HEK293 (cell line): ENCODE data around the gene THSD4.

ENCODE experiments used
- CTCF ChIA-PET: fragments of 350-600 bp; formaldehyde crosslinking; extraction: SDS; loops from one replicate; lab custom pipeline; 2021; ENCODE audit warnings: antibody characterized with exemption; lab: Yijun Ruan, JAX
- POLR2A ChIA-PET: fragments of 300-600 bp; formaldehyde crosslinking; extraction: SDS; loops from one replicate; lab custom pipeline; 2020; ENCODE audit warnings: antibody characterized with exemption, inconsistent platforms; lab: Yijun Ruan, JAX
- H3K27ac ChIP-seq: fragments of 200-500 bp; sonication (Bioruptor generic); 2 replicates; pipeline ENCODE4 v1.5.1; 2014; ENCODE audit warnings: low read depth, low read length, control low read depth, inconsistent platforms; ENCODE audit errors: extremely low read depth
- H3K36me3 ChIP-seq, 2 experiments: fragments of 200-500 bp in 1 of 2; sonication (Bioruptor generic) in 1 of 2; 1 replicate in 1 of 2; 2 replicates in 1 of 2; pipeline ENCODE4 v1.5.1; 2014 to 2017; ENCODE audit warnings: inconsistent platforms in 2 of 2, low read length in 2 of 2; ENCODE audit not compliant: control insufficient read depth in 2 of 2, insufficient read depth in 1 of 2
- H3K4me1 ChIP-seq: fragments of 200-500 bp; sonication (Bioruptor generic); 2 replicates; pipeline ENCODE4 v1.5.1; 2014; ENCODE audit warnings: mild to moderate bottlenecking, low read length, inconsistent platforms; ENCODE audit not compliant: control insufficient read depth, insufficient read depth
- H3K4me3 ChIP-seq: 2 replicates; pipeline ENCODE4 v1.5.1; 2011; ENCODE audit warnings: low read depth, mild to moderate bottlenecking, control low read depth, low read length, moderate library complexity
- H3K9me3 ChIP-seq: fragments of 200-500 bp; sonication (Bioruptor generic); 2 replicates; pipeline ENCODE4 v1.5.1; 2014; ENCODE audit warnings: low read depth, low read length, inconsistent platforms; ENCODE audit not compliant: control insufficient read depth, insufficient read depth
- BCL11A ChIP-seq: fragments of 450-650 bp; formaldehyde crosslinking; IDR thresholded peaks from 2 replicates; pipeline ENCODE4 v1.5.1; 2016; ENCODE audit warnings: low read depth, missing biosample characterization, missing genetic modification characterization
- GLIS1 ChIP-seq: fragments of 450-650 bp; formaldehyde crosslinking; IDR thresholded peaks from 2 replicates; pipeline ENCODE4 v1.5.1; 2016; ENCODE audit warnings: missing biosample characterization, missing genetic modification characterization
- GLIS2 ChIP-seq: fragments of 450-650 bp; formaldehyde crosslinking; IDR thresholded peaks from 2 replicates; pipeline ENCODE4 v1.5.1; 2016; ENCODE audit warnings: missing biosample characterization, missing genetic modification characterization
- PRDM2 ChIP-seq: fragments of 450-650 bp; formaldehyde crosslinking; IDR thresholded peaks from 2 replicates; pipeline ENCODE4 v1.5.1; 2016; ENCODE audit warnings: missing biosample characterization, missing genetic modification characterization, borderline replicate concordance
- REPIN1 ChIP-seq: fragments of 450-650 bp; formaldehyde crosslinking; IDR thresholded peaks from 2 replicates; pipeline ENCODE4 v1.5.1; 2017; ENCODE audit warnings: missing biosample characterization, missing genetic modification characterization, low read depth
- REST ChIP-seq: fragments of 450-650 bp; formaldehyde crosslinking; IDR thresholded peaks from 2 replicates; pipeline ENCODE4 v1.5.1; 2016; ENCODE audit warnings: missing biosample characterization, missing genetic modification characterization
- ZBTB11 ChIP-seq: fragments of 450-650 bp; formaldehyde crosslinking; conservative IDR thresholded peaks from 2 replicates; pipeline ENCODE4 v1.5.1; 2016; ENCODE audit warnings: low read depth, missing biosample characterization, missing genetic modification characterization
- ZBTB26 ChIP-seq: fragments of 450-650 bp; formaldehyde crosslinking; optimal IDR thresholded peaks from 2 replicates; pipeline ENCODE3; 2016; ENCODE audit warnings: missing biosample characterization, mild to moderate bottlenecking, missing genetic modification characterization
- ZFP69B ChIP-seq: fragments of 450-650 bp; formaldehyde crosslinking; IDR thresholded peaks from 2 replicates; pipeline ENCODE4 v1.5.1; 2016; ENCODE audit warnings: missing biosample characterization, missing genetic modification characterization
- ZNF138 ChIP-seq: fragments of 450-650 bp; formaldehyde crosslinking; IDR thresholded peaks from 2 replicates; pipeline ENCODE4 v1.5.1; 2016; ENCODE audit warnings: missing biosample characterization, missing genetic modification characterization, borderline replicate concordance
- ZNF146 ChIP-seq: fragments of 450-650 bp; formaldehyde crosslinking; IDR thresholded peaks from 2 replicates; pipeline ENCODE4 v1.5.1; 2016; ENCODE audit warnings: missing biosample characterization, missing genetic modification characterization
- ZNF16 ChIP-seq: fragments of 450-650 bp; formaldehyde crosslinking; IDR thresholded peaks from 2 replicates; pipeline ENCODE4 v1.5.1; 2016; ENCODE audit warnings: low read depth, missing biosample characterization, missing genetic modification characterization
- ZNF202 ChIP-seq: fragments of 450-650 bp; formaldehyde crosslinking; IDR thresholded peaks from 2 replicates; pipeline ENCODE4 v1.5.1; 2016; ENCODE audit warnings: missing biosample characterization, missing genetic modification characterization, borderline replicate concordance
- ZNF239 ChIP-seq: fragments of 450-650 bp; formaldehyde crosslinking; IDR thresholded peaks from 2 replicates; pipeline ENCODE4 v1.5.1; 2016; ENCODE audit warnings: missing biosample characterization, missing genetic modification characterization
- ZNF488 ChIP-seq: fragments of 450-650 bp; formaldehyde crosslinking; IDR thresholded peaks from 2 replicates; pipeline ENCODE4 v1.5.1; 2016; ENCODE audit warnings: missing biosample characterization, missing genetic modification characterization
- ZNF585B ChIP-seq: fragments of 450-650 bp; formaldehyde crosslinking; IDR thresholded peaks from 2 replicates; pipeline ENCODE4 v1.5.1; 2016; ENCODE audit warnings: missing biosample characterization, missing genetic modification characterization
- ZNF670 ChIP-seq: fragments of 450-650 bp; formaldehyde crosslinking; IDR thresholded peaks from 2 replicates; pipeline ENCODE4 v1.5.1; 2016; ENCODE audit warnings: missing biosample characterization, missing genetic modification characterization, low read depth
- ZNF76 ChIP-seq: fragments of 450-650 bp; formaldehyde crosslinking; IDR thresholded peaks from 2 replicates; pipeline ENCODE4; 2016; ENCODE audit warnings: low read depth, missing biosample characterization, missing genetic modification characterization, borderline replicate concordance
- ZNF843 ChIP-seq: fragments of 450-650 bp; formaldehyde crosslinking; IDR thresholded peaks from 2 replicates; pipeline ENCODE4 v1.5.1; 2016; ENCODE audit warnings: missing biosample characterization, missing genetic modification characterization

THSD4 gene

GRCh38 chr15:71658827-71659729 lies 543.8 kb downstream of the THSD4 start:
- Histone ChIP-seq H3K4me3 (no peak overlapping the region), H3K36me3 (no peaks in the 10 kb centered on the region), H3K9me3 (no peaks in the 10 kb centered on the region)
- no peak for TF ChIP-seq GLIS1 (tag by site-specific recombination)
- no peak for TF ChIP-seq PRDM2
- no peak for TF ChIP-seq ZBTB11 (tag by site-specific recombination)
- TF ChIP-seq ZNF488 (tag by site-specific recombination), result no peak
- no peak for TF ChIP-seq REPIN1 (tag by site-specific recombination)
- TF ChIP-seq ZNF585B (tag by site-specific recombination), result no peak
- no peak for TF ChIP-seq ZNF843
- TF ChIP-seq ZNF146, result no peak
- no peak for TF ChIP-seq ZNF670 (tag by site-specific recombination)
- no peak for TF ChIP-seq ZNF202 (tag by site-specific recombination)
- TF ChIP-seq, all 188 proteins: peak for 0
- Histone ChIP-seq H3K27ac (no peak overlapping the region), H3K4me1 (no peaks in the 10 kb centered on the region)
- CTCF ChIA-PET, result interaction anchor here (0.7 to 1.9 kb wide), 3 partner anchors 8 to 355 kb away, joined by 3 to 7 read pairs (median 3); no protein-coding TSS in a partner anchor
- POLR2A ChIA-PET, result no interaction called here

GRCh38 chr15:71659730-71660067 lies 544.4 kb downstream of the THSD4 start:
- ChIA-PET CTCF (interaction anchor here (0.7 to 1.9 kb wide), 3 partner anchors 9 to 356 kb away, joined by 3 to 7 read pairs (median 3); no protein-coding TSS in a partner anchor), POLR2A (no interaction called here)
- Histone ChIP-seq H3K9me3 (no peaks in the 10 kb centered on the region), H3K4me1 (no peaks in the 10 kb centered on the region), H3K36me3 (no peaks in the 10 kb centered on the region), H3K4me3 (no peak overlapping the region), H3K27ac (no peak overlapping the region)
- TF ChIP-seq ZNF16 (tag by site-specific recombination) (no peak), ZNF76 (tag by site-specific recombination) (no peak), REST (tag by site-specific recombination) (no peak), ZNF138 (tag by site-specific recombination) (no peak), ZNF239 (no peak), BCL11A (tag by site-specific recombination) (no peak), ZBTB26 (no peak), ZFP69B (tag by site-specific recombination) (no peak), GLIS2 (tag by site-specific recombination) (no peak)
